ENCODE measurements around the gene DBNDD2.

The DBNDD2 gene

GRCh38 chr20:45448270-45448669 is 40.2 kb downstream of the DBNDD2 start:
- no peak overlapping the region for H3K27ac ChIP-seq

DNA sequence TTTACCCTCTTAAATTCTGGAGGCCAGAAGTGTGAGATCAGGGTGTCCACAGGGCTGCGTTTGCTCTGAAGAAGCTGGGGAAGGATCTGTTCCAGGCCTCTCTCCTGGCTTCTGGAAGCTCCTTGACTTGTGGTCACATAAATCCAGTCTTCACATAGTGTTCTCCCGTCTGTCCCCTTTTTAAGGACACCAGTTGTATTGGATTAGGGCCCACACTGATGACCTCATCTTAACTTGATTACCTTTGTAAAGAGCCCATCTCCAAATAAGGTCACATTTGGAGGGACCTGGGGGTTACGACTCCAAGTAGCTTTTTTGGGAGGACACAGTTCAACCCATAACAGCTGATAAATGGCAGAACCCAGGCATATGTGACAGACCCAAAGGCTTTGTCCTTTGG is 41.4 kb downstream of the DBNDD2 start:
- Histone ChIP-seq H3K9me3 (ENCODE audit: control insufficient read depth, low read length) (no peaks in the 10 kb centered on the region), H3K4me2 (ENCODE audit: low read length) (no peak overlapping the region), H3K4me1 (no peaks in the 10 kb centered on the region), H3K4me3 (ENCODE audit: low read depth, low read length) (no peak overlapping the region), H2AFZ (no peak overlapping the region), H3K27ac (no peak overlapping the region), H3K27me3 (ENCODE audit: control insufficient read depth, insufficient read depth, low read length) (no peaks in the 10 kb centered on the region), H3K36me3 (ENCODE audit: control insufficient read depth, insufficient read depth, low read length) (no peaks in the 10 kb centered on the region), H3K9ac (no peak overlapping the region), H3K79me2 (no peaks in the 10 kb centered on the region)
- no peak for TF ChIP-seq CTCF (IDR thresholded peaks at IDR 0.05)

More at GRCh38 chr20:45448270-45448669, 40.2 kb downstream of the DBNDD2 start:
- Histone ChIP-seq H3K9ac (no peak overlapping the region), H3K36me3 (ENCODE audit: control insufficient read depth, insufficient read depth, low read length) (no peaks in the 10 kb centered on the region), H3K4me3 (ENCODE audit: low read depth, low read length) (no peak overlapping the region), H3K9me3 (ENCODE audit: control insufficient read depth, low read length) (no peaks in the 10 kb centered on the region), H2AFZ (no peak overlapping the region), H3K79me2 (no peaks in the 10 kb centered on the region), H3K4me1 (no peaks in the 10 kb centered on the region), H3K27me3 (ENCODE audit: control insufficient read depth, insufficient read depth, low read length) (no peaks in the 10 kb centered on the region), H3K4me2 (ENCODE audit: low read length) (no peak overlapping the region)
- no peak for TF ChIP-seq CTCF (IDR thresholded peaks at IDR 0.05)

GRCh38 chr20:45450097-45450818 is 42.2 kb downstream of the DBNDD2 start:
- H3K4me2 ChIP-seq (ENCODE audit: low read length), result no peak overlapping the region
- H3K36me3 ChIP-seq (ENCODE audit: control insufficient read depth, insufficient read depth, low read length), result no peaks in the 10 kb centered on the region
- no peaks in the 10 kb centered on the region for H3K27me3 ChIP-seq (ENCODE audit: control insufficient read depth, insufficient read depth, low read length)
- H3K9ac ChIP-seq, result no peak overlapping the region
- peak; percentile 55 for TF ChIP-seq CTCF (IDR thresholded peaks at IDR 0.05)
- no peaks in the 10 kb centered on the region for H3K9me3 ChIP-seq (ENCODE audit: control insufficient read depth, low read length)
- H3K79me2 ChIP-seq, result no peaks in the 10 kb centered on the region
- no peak overlapping the region for H3K27ac ChIP-seq
- no peak overlapping the region for H3K4me3 ChIP-seq (ENCODE audit: low read depth, low read length)
- no peak overlapping the region for H2AFZ ChIP-seq
- no peaks in the 10 kb centered on the region for H3K4me1 ChIP-seq

- Histone ChIP-seq H3K9ac (no peak overlapping the region), H3K36me3 (ENCODE audit: control insufficient read depth, insufficient read depth, low read length) (no peaks in the 10 kb centered on the region), H3K4me3 (ENCODE audit: low read depth, low read length) (no peak overlapping the region), H3K27ac (no peak overlapping the region), H3K9me3 (ENCODE audit: control insufficient read depth, low read length) (no peaks in the 10 kb centered on the region), H3K79me2 (no peaks in the 10 kb centered on the region), H3K4me2 (ENCODE audit: low read length) (no peak overlapping the region), H3K4me1 (no peaks in the 10 kb centered on the region), H3K27me3 (ENCODE audit: control insufficient read depth, insufficient read depth, low read length) (no peaks in the 10 kb centered on the region), H2AFZ (no peak overlapping the region)
- no peak for TF ChIP-seq CTCF (IDR thresholded peaks at IDR 0.05)
These were observed 44.1 kb downstream of the DBNDD2 start for GRCh38 chr20:45452238-45452637.

Data from parathyroid adenoma (tissue), 2 donors.